OCI-M2 (cell line): ENCODE data around the gene UQCR11.

Source experiments
- DNase-seq: peaks from one replicate; lab custom pipeline; 2025; ENCODE audit not compliant: unreplicated experiment; lab: John Stamatoyannopoulos, UW

The UQCR11 gene

DNA sequence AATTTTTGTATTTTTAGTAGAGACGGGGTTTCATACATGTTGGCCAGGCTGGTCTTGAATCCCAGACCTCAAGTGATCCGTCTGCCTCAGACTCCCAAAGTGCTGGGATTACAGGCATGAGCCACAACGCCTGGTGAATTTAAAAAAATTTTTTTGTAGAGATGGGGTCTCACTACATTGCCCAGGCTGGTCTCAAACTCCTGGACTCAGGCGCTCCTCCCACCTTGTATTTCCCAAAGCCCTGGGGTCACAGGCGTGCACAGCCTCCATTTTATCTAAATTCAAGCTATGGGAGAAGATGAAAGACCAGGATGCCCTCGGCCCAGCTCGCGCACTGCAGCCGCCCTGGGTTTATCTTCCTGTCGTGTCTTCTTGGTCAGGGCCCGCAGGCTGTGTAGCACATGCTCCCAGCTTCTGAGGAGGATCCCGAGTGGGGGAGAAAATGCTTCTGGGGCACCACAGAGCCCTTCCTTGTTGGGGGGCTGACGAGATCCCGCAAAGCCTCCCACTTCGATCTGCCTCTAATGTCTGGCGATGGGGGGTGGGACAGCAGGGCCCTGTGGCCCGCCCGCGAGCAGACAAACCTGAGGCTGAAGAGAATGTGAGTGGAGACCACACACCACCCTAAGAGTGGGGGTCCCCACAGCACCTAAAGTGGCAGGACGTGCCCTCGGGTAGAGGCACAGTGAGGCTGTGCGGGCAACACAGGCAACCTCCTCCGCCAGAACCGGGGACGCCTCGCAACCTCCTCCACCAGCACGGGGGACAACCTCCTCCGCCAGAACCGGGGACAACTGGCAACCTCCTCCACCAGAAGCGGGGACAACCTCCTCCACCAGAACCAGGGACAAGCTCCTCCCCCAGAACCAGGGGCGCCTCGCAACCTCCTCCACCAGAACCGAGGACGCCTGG, 31.3 kb upstream of the UQCR11 start:
- no peak for DNase-seq

DNA sequence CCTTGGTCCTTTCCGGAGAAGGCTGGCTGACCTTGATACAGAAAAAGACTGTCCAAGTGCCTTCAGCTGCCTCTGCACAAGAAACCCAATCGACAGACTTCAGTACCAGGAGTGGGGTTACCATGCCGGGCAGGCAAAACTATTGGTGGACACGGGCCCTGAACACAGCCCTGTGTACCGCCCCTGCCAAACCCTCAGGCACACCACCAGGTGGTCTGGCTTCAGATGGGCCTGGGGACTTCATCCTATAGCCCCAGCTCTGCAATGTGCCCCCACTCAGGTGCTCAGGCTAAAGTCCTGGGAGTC, 29.6 kb upstream of the UQCR11 start:
- DNase-seq: no peak

DNA sequence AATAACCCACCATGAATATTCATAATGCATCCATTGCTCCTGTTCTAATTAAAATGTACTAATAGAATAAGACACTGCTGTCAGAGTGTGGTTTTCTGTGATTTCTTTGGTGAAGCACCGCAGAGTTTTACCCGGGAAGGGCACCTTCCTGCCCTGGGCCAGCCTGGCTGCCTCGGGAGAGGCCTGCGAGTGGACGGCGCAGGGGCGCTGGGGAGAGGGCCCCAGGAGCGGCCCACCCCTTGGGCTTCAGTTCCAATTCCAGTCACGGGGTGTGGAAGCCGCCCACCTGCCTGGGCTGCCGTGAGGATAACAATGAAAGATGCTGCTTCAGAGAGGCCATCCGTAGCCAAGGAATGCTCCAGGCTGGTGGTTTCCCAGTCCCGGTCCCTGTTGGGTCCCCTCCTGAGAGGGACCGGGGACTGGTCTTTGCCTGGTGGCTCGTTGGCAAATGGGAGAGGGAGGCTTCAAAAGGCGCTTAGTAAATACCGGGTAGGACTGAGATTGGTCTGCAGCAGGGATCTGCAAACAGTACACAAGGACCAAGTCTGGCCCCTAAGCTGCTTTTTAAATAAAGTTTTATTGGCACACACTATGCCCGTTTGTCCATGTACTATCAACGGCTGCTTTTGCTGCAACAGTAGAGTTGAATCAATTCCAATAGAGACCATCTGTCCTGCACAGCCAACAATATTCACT, 29.1 kb upstream of the UQCR11 start:
- DNase-seq: no peak

DNA sequence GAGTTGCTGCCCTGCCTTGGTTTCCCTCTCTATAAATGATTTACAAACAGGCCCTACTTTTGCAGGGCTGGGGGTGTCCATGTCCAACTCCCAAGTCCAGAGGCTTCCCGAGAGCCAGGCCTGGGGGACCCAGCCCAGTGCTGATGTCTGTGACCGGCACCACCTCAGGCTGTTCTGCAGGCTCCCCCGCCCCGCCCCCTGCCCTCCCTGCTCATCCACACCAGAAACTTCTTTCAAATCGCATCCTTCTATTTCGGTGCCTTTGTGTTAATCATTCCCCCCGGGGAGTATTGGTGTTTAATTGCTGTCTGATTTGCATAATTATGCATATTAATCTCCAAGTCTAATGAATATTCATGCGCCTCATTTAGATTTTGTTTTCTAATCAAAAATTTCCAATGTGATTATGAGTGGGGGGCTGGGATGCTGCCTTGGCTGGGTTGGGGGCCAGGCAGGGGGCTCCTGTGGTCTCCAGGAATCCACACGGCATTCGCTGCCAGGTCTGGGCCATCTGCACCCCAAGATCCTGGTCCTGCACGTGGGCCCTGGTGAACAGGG, 28.1 kb upstream of the UQCR11 start:
- DNase-seq: no peak

DNA sequence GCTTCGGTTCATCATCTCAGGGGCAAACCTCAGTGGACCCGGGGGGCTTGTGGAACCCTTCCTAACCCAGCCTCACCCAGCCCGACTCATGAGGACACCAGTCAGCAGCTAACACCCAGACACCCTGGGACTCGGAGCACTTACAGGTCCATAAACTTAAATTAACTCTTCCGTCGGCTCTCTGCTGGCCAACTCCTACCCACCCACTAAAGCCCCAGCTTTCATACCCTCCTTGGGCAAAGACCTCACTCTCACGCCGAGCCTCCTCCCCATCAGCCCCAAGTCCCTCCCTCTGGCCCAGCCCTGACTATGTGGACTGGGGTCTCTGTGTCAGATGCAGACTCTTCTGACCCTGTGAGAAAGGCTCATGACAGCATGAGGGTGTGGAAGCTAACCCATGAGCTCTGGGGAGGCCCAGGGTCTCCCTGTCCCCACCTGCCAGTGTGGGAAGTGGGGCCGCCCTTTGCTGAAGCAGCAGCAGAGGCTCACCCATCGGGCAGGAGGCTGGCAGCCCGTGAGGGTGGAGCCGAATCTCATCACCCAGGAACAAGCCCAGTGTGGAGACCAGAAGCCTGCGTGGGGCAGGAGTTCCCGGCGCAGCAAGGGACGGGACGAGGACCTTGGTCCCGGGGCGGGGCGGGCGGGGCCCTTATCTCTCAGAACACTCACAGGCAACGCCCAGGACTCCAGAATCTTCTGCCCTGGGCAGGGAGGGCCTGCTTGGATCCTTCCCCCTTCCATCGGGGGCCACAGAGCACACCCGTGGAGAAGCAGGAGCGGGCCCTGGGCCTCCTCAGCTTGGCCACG, 27.4 kb upstream of the UQCR11 start:
- no peak for DNase-seq

- no peak for DNase-seq
Measured at GRCh38 chr19:1631557-1632100, 26.4 kb upstream of the UQCR11 start.

DNA sequence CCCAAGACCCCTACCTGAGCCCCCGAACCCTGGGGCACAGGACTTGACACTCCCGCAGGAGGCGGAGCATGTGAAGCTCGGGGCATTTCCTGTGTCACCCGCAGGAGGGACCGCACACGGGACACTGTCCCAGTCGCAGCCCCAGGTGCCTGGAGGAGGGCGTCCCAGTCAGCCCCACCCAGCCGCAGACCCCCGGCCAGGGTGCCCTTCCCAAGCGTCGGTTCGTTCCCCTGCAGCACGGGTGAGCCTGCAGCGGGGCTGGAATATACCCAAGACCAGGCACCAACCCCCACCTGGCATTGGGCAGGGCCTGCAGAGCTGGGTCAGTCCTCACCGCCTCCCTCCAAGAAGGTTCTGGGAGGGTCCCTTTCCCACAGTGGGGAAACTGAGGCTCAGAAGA, 25.5 kb upstream of the UQCR11 start:
- DNase-seq: no peak

DNA sequence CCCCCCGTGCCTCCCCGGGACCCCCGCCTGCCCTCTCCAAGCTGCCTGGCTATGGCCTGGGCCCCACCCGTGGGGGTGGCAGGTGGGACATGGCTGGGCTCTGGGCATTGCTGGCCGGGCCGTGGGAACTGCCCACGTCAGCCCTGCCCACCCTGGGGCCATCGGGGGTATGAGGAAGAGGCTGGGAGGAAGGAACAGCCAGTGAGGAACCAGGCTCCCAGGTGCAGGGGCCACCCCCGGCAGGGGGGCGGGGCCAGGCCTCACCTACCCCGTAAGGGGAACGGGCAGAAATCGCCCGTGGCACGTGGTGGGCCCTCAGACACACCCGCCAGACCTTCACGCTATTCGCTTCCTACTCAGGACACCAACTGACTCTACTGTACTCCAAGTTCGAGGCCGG, 24.8 kb upstream of the UQCR11 start:
- no peak for DNase-seq

GRCh38 chr19:1629256-1629808, 24.1 kb upstream of the UQCR11 start:
- DNase-seq: no peak

GRCh38 chr19:1627194-1627593, 21.9 kb upstream of the UQCR11 start:
- DNase-seq: no peak

DNA sequence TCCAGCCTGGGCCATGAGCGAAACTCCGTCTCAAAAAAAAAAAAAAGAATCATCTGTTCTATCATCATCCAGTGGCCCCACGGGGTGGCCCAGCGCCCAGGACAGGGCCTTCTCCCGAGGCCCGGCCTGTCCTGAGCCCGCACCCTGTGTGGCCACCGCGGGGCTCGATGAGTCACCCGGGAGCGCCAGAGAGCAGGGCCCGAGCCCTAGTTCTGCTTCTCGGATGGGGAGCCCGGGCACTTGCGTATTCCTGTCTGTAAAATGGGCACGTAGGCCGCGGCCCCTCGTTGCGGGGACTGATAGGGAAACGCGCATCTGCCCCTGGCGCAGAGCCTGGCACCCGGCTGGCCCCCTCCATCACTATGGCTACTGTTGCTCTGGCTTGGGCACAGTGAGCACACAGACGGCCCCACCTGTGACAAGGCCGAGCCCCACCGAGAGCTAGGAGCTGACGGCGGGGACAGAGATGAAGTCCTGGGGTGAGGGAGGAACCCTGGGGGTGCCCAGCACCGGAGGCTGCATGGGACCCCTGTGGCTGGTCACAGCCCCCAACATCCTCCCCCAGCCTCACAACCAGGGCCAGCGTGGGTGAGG, 21.3 kb upstream of the UQCR11 start:
- DNase-seq: no peak

DNA sequence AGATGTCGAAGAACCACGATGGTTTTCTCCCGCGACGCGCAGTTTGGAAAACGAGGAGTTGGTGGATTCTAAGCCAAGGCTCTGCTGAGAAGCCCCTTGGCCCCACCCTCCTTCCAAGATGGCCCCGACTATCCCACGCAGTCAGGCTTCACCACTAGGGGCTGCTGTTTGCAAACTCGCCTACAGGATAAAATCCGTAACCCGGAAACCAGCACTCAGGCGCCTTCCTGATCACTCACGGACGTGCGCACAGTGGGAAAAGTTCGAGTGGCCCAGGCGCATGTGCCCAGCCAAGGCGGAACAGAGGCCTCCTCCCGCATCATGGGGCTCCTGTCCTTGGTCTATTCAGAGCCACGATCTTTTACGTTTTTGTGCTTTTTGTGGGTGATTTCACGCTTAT, 19.2 kb upstream of the UQCR11 start:
- DNase-seq: no peak

DNA sequence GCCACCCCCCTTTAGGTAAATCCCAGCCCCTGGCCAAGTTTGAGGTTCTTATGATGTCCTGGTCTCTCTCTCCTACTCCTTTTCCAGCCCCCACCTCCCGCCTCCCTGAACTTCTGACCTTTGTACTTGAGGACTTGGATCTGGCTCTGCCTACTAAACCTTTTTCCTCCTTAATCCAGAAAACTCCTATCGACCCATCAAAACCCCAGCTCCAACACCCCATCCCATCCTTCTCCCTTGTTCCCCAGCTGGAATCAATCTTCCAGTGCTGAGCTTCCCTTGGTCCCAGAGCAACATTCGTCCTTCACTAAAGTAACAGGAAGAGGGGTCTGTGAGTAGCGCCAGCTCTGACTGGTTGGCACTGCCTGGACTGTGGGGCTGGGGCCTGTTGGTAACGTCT, 17.3 kb upstream of the UQCR11 start:
- no peak for DNase-seq

DNA sequence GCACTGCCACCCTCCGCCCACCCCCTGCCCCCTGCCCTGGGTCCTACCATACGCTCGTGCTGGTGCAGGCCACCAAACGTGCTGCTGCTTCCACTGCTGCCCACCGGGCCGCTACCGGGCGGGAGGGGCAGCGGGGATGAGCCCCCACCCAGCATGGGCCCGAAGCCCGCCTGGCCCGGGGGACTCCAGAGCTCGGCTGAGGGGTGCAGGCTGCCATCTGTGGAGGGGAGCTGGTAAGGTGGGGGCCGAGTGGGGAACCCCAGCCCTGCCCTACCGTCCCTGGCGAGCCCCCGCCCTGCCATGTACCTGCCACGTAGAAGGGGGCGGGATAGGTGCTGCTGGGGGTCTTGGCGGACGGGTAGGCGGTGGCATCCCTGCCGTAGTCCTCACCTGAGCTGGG, 16.7 kb upstream of the UQCR11 start:
- DNase-seq: no peak

- DNase-seq: no peak
Measured at GRCh38 chr19:1621574-1621973, 16.3 kb upstream of the UQCR11 start.

GRCh38 chr19:1621021-1621420, 15.8 kb upstream of the UQCR11 start:
- no peak for DNase-seq

DNA sequence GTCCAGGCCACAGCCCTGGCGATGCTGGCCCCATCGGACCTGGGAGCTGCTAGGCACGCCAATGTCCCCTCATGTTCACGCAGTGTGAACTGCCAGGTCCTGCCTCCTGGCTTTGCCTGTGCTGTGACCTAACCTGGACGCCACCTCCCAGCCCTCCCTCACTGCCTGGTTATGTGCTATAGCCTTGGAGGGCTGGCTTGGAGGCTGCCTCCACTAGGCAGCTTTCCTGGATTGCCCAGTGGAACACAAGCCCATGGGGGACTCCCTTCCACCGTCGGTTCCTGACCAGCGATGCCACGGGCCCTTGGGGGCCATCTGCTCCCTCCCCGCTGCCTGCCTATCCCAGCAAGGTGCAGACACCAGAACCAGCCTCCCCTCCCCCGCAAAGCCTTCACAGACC, 15.2 kb upstream of the UQCR11 start:
- DNase-seq: no peak

DNA sequence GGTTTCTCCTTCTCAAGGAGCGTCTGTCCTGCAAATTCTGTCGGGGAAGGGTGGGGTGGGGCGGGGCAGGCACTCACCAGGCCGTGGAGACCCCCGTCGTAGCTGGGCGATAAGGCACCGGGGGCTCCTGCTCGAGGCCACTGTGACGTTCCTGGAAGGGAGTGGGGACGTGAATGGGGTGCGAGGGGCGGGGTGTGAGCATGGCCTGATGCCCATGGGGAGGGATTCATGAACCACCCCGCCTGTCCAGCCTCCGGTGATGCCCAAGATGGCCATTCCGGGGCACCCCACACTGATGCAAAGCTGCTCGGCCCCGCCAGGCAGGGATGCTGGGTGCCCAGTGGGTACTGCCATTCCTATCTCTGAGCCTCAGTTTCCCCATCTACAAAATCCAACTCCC, 14.4 kb upstream of the UQCR11 start:
- DNase-seq: no peak

DNA sequence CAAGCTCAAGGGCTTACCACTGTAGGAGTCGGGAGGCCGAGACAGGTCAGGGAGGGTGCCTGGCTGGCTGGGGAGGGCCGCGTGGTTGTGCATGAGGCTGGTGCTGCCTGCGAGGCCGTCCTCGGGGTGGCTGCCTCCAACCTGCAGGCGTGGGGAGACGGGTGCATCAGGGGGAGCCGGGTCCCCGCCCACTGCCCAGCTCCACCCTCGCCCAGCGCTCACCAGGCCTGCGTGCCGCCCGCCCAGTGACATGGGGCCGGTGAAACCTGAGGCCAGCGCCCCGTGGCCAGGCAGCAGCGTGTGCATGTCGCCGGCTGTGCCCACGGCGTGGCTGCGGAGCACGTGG, 13.8 kb upstream of the UQCR11 start:
- no peak for DNase-seq

- DNase-seq: no peak
Measured at GRCh38 chr19:1618157-1619093, 13.2 kb upstream of the UQCR11 start.
